Activated CD4-positive, CD25-positive, alpha-beta regulatory T cell (primary cell): ENCODE data around the gene CDC25B.

Experiments
- DNase-seq, 4 experiments: peaks; one replicate each; lab custom pipeline; 2025; lab: John Stamatoyannopoulos, UW

CDC25B gene

GRCh38 chr20:3803854-3804253 is 7.7 kb downstream of the CDC25B start:
- DNase-seq, result no peak

GRCh38 chr20:3804254-3804751 is 8.2 kb downstream of the CDC25B start:
- no peak for DNase-seq

- DNase-seq, result no peak
These were observed 8.7 kb downstream of the CDC25B start for GRCh38 chr20:3804781-3805180.

- no peak for DNase-seq
These were observed 12.4 kb downstream of the CDC25B start for GRCh38 chr20:3808544-3808943.

- peak; percentile 69 to 94 (median 82) for DNase-seq
These were observed 15.6 kb downstream of the CDC25B start for GRCh38 chr20:3811467-3812258.

GRCh38 chr20:3812259-3812681 is 16.2 kb downstream of the CDC25B start:
- DNase-seq, result no peak

- DNase-seq, result no peak
These were observed 17.1 kb downstream of the CDC25B start for GRCh38 chr20:3812975-3813847.

- no peak for DNase-seq
These were observed 17.9 kb downstream of the CDC25B start for GRCh38 chr20:3813848-3814581.

- DNase-seq, result no peak
These were observed 18.9 kb downstream of the CDC25B start for GRCh38 chr20:3814928-3815495.

GRCh38 chr20:3815703-3816315 is 19.7 kb downstream of the CDC25B start:
- DNase-seq, result peak in 1 of 4 experiments; percentile 15

- DNase-seq, result no peak
These were observed 22.3 kb downstream of the CDC25B start for GRCh38 chr20:3818155-3819151.

- no peak for DNase-seq
These were observed 23.4 kb downstream of the CDC25B start for GRCh38 chr20:3819411-3820047.

GRCh38 chr20:3820048-3820900 is 24.2 kb downstream of the CDC25B start, which contains the start of gene AP5S1:
Gene AP5S1, plus strand, starts transcription at chr20:3820547. Its CDS starts 1,571 bp downstream, at chr20:3822118.
- peak; percentile 80 to 84 (median 82) for DNase-seq

- no peak for DNase-seq
These were observed 25.0 kb downstream of the CDC25B start for GRCh38 chr20:3820901-3821727.

- no peak for DNase-seq
These were observed 25.9 kb downstream of the CDC25B start for GRCh38 chr20:3821996-3822395.

GRCh38 chr20:3823881-3824280 is 27.8 kb downstream of the CDC25B start:
- no peak for DNase-seq

- DNase-seq, result no peak
These were observed 29.4 kb downstream of the CDC25B start for GRCh38 chr20:3825526-3825925.

GRCh38 chr20:3826420-3826819 is 30.3 kb downstream of the CDC25B start:
- no peak for DNase-seq
